BLaER1 treated with 17β-estradiol and CSF1 and Interleukin-3, amounts not matched to agents 10 nM and 100 nM (cell line): ENCODE data around the gene OAF.

Experiments
- H3K27ac ChIP-seq, 11 experiments: shearing (Covaris generic); formaldehyde crosslinking; 2 replicates each; pipeline ENCODE4 v1.8.1; 2022
- H3K27me3 ChIP-seq, 11 experiments: shearing (Covaris generic); formaldehyde crosslinking; 2 replicates each; pipeline ENCODE4 v1.8.1; 2022
- H3K36me3 ChIP-seq, 11 experiments: shearing (Covaris generic); formaldehyde crosslinking; 2 replicates each; pipeline ENCODE4 v1.8.1; 2022
- H3K4me1 ChIP-seq, 10 experiments: shearing (Covaris generic); formaldehyde crosslinking; 2 replicates each; pipeline ENCODE4 v1.8.1; 2022
- H3K4me2 ChIP-seq, 11 experiments: shearing (Covaris generic); formaldehyde crosslinking; 2 replicates each; pipeline ENCODE4 v1.8.1; 2022
- H3K4me3 ChIP-seq, 10 experiments: shearing (Covaris generic); formaldehyde crosslinking; 2 replicates each; pipeline ENCODE4 v1.8.1; 2022
- H3K9ac ChIP-seq, 11 experiments: shearing (Covaris generic); formaldehyde crosslinking; 2 replicates each; pipeline ENCODE4 v1.8.1; 2022
- H3K9me3 ChIP-seq, 11 experiments: shearing (Covaris generic); formaldehyde crosslinking; replicated peaks in 1 of 11; 2 replicates each; pipeline ENCODE4 v1.8.1; 2022
- H4K20me1 ChIP-seq, 11 experiments: shearing (Covaris generic); formaldehyde crosslinking; 2 replicates each; pipeline ENCODE4 v1.8.1; 2022
- Cebpa-rat ChIP-seq, 11 experiments: shearing (Covaris generic); IDR thresholded peaks; 2 replicates each; pipeline ENCODE4 v1.8.1; 2022

Gene OAF

DNA sequence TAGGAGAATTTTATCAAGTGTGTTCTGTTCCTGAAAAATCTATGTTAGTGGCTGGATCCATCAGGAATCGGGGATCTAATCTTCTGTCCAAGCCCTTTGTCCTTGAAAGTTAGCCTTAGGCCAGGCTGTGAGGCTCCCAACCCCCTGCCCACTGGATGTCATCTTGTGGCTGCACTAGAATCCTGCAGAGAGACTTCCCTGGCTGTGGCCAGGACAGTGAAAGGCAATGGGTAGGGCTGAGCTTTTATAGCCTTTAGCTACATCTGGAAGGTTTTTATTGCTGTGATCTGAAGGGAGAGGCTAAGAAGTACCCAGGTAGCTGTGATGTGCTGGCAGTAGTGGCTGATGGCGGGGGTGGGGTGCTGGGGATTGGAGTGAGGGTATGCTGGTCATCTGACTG, 2.1 kb downstream of the OAF start:
- peaks cover 0 to 38% (median 6%) of the 10 kb centered on the region in 11 experiments; a peak in 13 of 22 replicates for H3K36me3 ChIP-seq
- peak overlapping the region; percentile 90 to 99 (median 96) for H3K4me2 ChIP-seq
- no peaks in the 10 kb centered on the region; a peak in 1 of 22 replicates for H3K27me3 ChIP-seq
- no peak for TF ChIP-seq Cebpa-rat (IDR thresholded peaks at IDR 0.05)
- no peaks in the 10 kb centered on the region for H3K9me3 ChIP-seq
- H4K20me1 ChIP-seq: peaks cover 0 to 54% (median 23%) of the 10 kb centered on the region in 11 experiments; a peak in 13 of 22 replicates
- H3K4me3 ChIP-seq: peak overlapping the region in 7 of 10 experiments; percentile 44 to 94 (median 87); a peak in 9 of 20 replicates
- no peak overlapping the region for H3K27ac ChIP-seq
- H3K4me1 ChIP-seq: peaks cover 28 to 49% (median 40%) of the 10 kb centered on the region in 10 experiments
- H3K9ac ChIP-seq: peak overlapping the region in 7 of 11 experiments; percentile 20 to 88 (median 59); a peak in 8 of 22 replicates

DNA sequence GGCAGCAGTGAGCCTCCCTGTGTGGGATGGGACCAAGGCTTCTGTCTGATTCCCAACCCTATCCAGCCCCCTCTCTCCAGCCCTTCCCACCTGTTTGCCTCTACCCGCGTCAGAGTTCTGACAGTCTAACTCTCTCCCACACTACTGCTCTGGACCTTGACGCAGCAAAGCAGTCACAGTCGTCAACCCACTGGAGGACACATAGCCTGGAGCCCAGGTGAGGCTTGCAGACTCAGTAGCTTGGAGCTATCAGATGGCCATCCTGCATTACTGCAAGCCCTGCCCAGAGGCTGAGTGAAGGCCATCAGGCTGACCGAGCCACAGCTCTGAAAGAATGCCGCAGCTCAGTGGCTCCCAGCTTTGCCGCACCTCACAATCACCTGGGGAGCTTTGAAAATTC, 3.7 kb downstream of the OAF start:
- H3K9ac ChIP-seq: no peak overlapping the region
- H3K4me2 ChIP-seq: no peak overlapping the region
- H3K27me3 ChIP-seq: no peaks in the 10 kb centered on the region
- H4K20me1 ChIP-seq: peaks cover 0 to 71% (median 29%) of the 10 kb centered on the region in 11 experiments; a peak in 13 of 22 replicates
- no peak overlapping the region for H3K27ac ChIP-seq
- TF ChIP-seq Cebpa-rat (IDR thresholded peaks at IDR 0.05): no peak
- no peak overlapping the region for H3K4me3 ChIP-seq
- H3K36me3 ChIP-seq: peaks cover 0 to 46% (median 6%) of the 10 kb centered on the region in 11 experiments; a peak in 13 of 22 replicates
- H3K9me3 ChIP-seq: no peaks in the 10 kb centered on the region
- peaks cover 24 to 45% (median 31%) of the 10 kb centered on the region in 10 experiments for H3K4me1 ChIP-seq

DNA sequence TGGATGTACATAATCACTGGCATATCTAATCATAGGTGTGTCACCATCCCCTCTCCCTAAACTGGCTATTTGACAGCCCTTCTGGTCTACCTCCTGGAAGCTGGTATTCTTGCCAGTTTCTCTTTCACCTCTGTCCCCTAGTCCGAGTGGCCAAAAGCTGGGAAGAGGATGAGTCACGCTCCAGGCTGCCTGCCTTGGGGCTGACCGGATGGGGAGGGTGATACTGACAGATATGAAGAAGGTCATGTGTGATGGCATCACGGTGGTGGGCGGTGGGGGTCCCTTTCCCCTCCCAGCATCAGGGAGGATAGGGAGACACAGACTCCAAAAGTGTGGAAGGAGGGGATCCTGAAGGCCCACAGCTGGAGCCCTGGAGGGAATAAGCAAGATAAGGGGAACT, 4.8 kb downstream of the OAF start:
- Histone ChIP-seq H4K20me1 (peaks cover 0 to 81% (median 29%) of the 10 kb centered on the region in 11 experiments; a peak in 13 of 22 replicates), H3K9me3 (no peaks in the 10 kb centered on the region), H3K27ac (no peak overlapping the region), H3K4me3 (no peak overlapping the region), H3K9ac (no peak overlapping the region), H3K36me3 (peaks cover 0 to 55% (median 7%) of the 10 kb centered on the region in 11 experiments; a peak in 13 of 22 replicates), H3K27me3 (no peaks in the 10 kb centered on the region), H3K4me1 (peaks cover 18 to 44% (median 25%) of the 10 kb centered on the region in 10 experiments), H3K4me2 (no peak overlapping the region)
- TF ChIP-seq Cebpa-rat (IDR thresholded peaks at IDR 0.05): no peak

DNA sequence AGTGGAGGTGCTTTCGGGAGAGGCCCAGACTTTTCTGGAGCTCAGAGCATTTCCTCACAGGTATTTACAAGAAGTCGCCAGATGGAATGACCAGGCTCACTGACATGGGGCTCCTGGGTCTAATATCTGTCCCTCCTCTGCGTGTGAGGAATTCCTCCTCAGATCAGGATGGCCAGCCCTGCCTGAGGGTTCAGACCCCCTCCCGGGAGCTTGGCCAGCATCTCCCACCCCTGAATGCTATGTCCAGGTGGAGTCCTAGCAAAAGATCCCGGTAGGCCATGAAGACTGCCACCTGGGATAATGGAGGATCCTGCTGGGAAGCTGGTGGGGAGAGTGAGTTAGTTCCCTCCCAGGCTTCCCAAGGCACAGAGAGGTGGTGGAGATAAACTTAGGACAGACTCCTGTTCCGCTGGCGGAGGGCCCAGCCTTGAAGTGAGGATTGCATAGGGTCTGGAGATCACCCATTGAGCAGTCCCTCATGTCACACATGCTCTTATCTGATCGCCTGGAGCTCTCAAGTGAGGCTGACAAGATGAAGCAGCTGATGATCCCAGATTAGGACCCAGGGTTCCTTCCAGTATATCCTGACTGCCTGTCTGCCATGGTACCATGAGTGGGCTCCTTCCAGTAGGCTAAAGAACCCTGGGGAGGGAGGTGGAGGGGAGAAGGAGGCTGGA, 5.7 kb downstream of the OAF start:
- Histone ChIP-seq H3K9me3 (no peaks in the 10 kb centered on the region), H3K9ac (no peak overlapping the region), H3K36me3 (peaks cover 0 to 57% (median 7%) of the 10 kb centered on the region in 11 experiments; a peak in 13 of 22 replicates), H4K20me1 (peaks cover 0 to 87% (median 29%) of the 10 kb centered on the region in 11 experiments; a peak in 14 of 22 replicates), H3K4me1 (peaks cover 15 to 50% (median 29%) of the 10 kb centered on the region in 10 experiments), H3K27ac (no peak overlapping the region), H3K4me2 (no peak overlapping the region), H3K27me3 (no peaks in the 10 kb centered on the region), H3K4me3 (no peak overlapping the region)
- TF ChIP-seq Cebpa-rat (IDR thresholded peaks at IDR 0.05): no peak

DNA sequence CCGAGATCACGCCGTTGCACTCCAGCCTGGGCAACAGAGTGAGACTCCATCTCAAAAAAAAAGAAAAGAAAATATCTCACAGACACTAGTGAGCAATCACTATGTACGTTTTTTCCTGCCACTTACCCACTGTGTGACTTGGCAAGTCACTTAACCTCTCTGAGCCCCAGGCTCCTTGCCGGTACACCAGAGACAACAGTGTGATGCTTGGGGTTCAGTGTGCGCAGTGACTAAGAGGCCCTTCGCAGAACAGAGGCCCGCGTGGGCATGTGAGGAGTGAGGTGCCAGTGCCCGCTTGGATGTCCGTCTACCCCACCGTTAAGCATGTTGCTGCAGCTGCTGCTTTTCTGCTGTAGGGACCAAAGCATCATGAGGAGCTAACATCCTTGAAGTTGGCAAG, 6.7 kb downstream of the OAF start:
- Histone ChIP-seq H3K9me3 (no peaks in the 10 kb centered on the region), H3K9ac (no peak overlapping the region), H3K27me3 (no peaks in the 10 kb centered on the region), H3K4me1 (peaks cover 8 to 43% (median 22%) of the 10 kb centered on the region in 10 experiments), H3K36me3 (peaks cover 0 to 57% (median 7%) of the 10 kb centered on the region in 11 experiments; a peak in 13 of 22 replicates), H3K4me2 (no peak overlapping the region), H4K20me1 (peaks cover 0 to 84% (median 26%) of the 10 kb centered on the region in 11 experiments; a peak in 14 of 22 replicates), H3K27ac (no peak overlapping the region), H3K4me3 (no peak overlapping the region)
- TF ChIP-seq Cebpa-rat (IDR thresholded peaks at IDR 0.05): no peak

DNA sequence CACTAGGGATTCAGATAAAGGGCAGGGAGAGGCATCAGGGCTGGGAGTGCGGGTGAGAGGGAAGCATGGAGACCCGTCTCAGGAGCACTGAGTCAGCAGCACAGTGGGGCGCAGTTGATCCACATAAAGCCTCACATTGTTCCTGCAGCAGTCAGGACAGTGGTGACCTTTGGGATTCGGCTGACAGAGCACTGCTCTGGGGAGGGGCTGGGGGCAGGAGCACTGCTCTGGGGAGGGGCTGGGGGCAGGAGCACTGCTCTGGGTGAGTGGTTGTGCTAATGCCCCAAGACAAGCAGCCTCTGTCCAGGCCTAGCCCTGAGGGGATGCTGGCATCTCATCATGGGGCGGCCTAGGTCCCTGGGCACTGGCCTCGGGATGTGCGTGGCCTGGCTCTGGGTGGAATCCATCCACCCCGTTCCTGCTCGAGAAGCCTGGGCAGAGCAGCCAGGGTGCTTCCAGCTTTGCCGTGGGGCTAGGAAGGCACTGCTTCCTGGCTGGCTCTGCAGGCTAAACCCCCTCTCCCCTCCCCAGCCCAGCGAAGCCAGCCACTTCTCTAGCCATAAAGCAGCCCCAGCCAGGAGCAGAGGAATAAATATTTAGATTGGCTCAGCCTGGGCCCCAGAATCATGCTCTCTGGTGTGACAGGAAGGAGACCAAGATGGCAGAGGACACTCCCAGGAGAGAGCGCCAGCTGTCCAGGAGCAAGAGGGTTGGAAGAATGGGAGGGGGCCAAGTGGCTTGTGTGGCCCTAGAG, 7.3 kb downstream of the OAF start:
- Histone ChIP-seq H3K27me3 (no peaks in the 10 kb centered on the region), H3K27ac (no peak overlapping the region), H3K9ac (no peak overlapping the region)

DNA sequence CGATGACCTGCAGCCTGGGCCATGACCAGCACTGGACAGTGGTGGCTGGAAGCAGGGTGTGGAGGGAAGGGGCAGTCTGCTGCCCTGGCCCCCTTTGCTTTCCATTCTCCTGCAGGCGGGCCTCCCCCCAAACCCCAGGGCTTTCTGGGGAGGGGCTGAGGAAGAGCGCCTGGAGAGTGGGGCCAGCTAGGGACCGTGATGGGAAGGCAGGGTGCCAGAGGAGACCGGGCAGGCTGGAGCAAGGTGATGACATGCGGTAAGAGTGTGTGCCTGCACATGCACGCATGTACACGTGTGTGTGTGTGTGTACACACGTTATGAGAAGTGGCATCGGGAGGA, 7.8 kb downstream of the OAF start:
- Histone ChIP-seq H3K4me3 (no peak overlapping the region), H3K4me1 (peaks cover 8 to 43% (median 24%) of the 10 kb centered on the region in 10 experiments), H3K36me3 (peaks cover 0 to 57% (median 7%) of the 10 kb centered on the region in 11 experiments; a peak in 13 of 22 replicates), H3K4me2 (no peak overlapping the region), H3K9ac (no peak overlapping the region), H3K27me3 (no peaks in the 10 kb centered on the region), H3K27ac (no peak overlapping the region), H3K9me3 (no peaks in the 10 kb centered on the region), H4K20me1 (peaks cover 0 to 72% (median 14%) of the 10 kb centered on the region in 11 experiments; a peak in 12 of 22 replicates)
- TF ChIP-seq Cebpa-rat (IDR thresholded peaks at IDR 0.05): no peak

More for the DNA sequence above, 7.3 kb downstream of the OAF start:
- Histone ChIP-seq H3K4me2 (no peak overlapping the region), H4K20me1 (peaks cover 0 to 78% (median 20%) of the 10 kb centered on the region in 11 experiments; a peak in 13 of 22 replicates), H3K4me3 (no peak overlapping the region), H3K4me1 (peaks cover 5 to 43% (median 20%) of the 10 kb centered on the region in 10 experiments; a peak in 18 of 20 replicates), H3K36me3 (peaks cover 0 to 57% (median 7%) of the 10 kb centered on the region in 11 experiments; a peak in 13 of 22 replicates), H3K9me3 (no peaks in the 10 kb centered on the region)
- no peak for TF ChIP-seq Cebpa-rat (IDR thresholded peaks at IDR 0.05)

DNA sequence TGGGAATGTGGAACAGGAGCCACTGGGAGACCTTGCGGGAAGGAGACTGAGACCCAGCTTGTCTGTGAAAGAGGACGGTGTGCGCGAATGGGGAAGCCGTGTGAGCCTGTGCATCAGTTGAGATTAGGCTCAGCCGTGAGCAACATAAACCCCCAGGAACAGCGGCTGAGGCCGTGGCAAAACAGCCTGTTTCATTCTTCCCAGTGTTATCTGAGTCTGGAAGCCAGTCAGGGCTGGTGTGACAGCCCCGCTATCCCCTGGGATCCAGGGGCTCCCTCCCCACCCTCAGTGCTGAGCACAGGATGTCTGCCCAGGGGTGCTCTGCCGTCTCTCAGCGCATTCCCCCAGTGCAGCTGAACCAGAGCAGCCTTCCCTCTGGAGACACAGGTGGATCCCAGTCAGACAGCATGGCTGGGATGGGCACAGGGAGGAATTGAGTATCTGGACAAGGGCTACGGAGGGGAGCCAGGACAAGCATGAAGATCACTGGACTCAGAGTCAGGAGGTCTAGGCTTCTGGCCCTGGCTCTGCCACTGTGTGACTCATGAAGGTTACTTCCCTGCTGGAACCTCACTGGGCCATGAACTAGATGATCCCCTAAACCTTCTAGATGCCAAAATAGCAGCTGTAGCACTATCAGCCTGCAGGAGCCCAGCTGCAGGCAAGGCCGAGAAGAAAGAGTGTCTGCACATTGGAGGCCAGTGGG, 8.6 kb downstream of the OAF start:
- no peak for TF ChIP-seq Cebpa-rat (IDR thresholded peaks at IDR 0.05)
- no peaks in the 10 kb centered on the region for H3K9me3 ChIP-seq
- peaks cover 16 to 50% (median 31%) of the 10 kb centered on the region in 10 experiments for H3K4me1 ChIP-seq
- peak overlapping the region in 5 of 11 experiments; percentile 5 to 44 (median 23); a peak in 6 of 22 replicates for H3K4me2 ChIP-seq
- H3K27me3 ChIP-seq: no peaks in the 10 kb centered on the region
- no peak overlapping the region; a peak in 1 of 22 replicates for H3K27ac ChIP-seq
- H3K4me3 ChIP-seq: no peak overlapping the region
- peaks cover 0 to 51% (median 7%) of the 10 kb centered on the region in 11 experiments; a peak in 13 of 22 replicates for H3K36me3 ChIP-seq
- no peak overlapping the region for H3K9ac ChIP-seq
- H4K20me1 ChIP-seq: peaks cover 0 to 65% (median 14%) of the 10 kb centered on the region in 11 experiments; a peak in 12 of 22 replicates
